Hematopoietic multipotent progenitor cell treated with erythropoietin and hydrocortisone succinate and interleukin-3 and kit ligand, for 17 days (in vitro differentiated cells): ENCODE data around the gene PRPF19.
A peak's percentile ranks its signal among the peaks of the same experiment; 100 is the strongest.

Source experiments
- DNase-seq: peaks from one replicate; pipeline ENCODE4 v3.0.0-alpha.2; 2015; ENCODE audit warnings: low spot score

The PRPF19 gene

DNA sequence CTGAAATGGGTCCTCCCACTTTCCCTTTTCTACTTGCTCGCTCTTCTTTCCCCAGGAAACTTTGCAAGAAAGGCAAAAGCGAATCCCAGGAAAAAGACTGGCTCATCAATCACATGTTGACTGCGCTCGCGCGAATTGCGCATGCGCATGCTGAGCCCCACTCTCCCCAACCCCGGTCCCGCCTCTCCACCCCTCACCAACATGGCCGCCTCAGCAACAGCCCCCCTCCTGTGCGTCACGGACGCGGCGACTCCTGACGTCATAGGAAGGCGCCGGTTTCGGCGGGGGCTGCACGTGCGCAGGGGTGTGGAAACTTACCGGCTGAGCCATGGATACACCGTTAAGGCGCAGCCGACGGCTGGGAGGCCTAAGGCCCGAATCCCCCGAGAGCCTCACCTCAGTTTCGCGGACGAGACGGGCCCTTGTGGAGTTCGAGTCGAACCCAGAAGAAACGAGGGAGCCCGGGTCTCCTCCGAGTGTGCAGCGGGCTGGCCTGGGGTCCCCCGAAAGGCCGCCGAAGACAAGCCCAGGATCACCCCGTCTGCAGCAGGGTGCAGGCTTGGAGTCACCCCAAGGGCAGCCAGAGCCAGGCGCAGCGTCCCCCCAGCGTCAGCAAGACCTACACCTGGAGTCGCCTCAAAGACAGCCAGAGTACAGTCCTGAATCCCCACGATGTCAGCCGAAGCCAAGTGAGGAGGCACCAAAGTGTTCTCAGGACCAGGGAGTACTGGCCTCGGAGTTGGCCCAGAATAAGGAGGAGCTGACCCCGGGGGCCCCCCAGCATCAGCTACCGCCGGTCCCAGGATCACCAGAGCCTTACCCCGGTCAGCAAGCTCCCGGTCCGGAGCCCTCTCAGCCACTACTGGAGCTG is 64.4 kb downstream of the PRPF19 start, which contains the start of gene CCDC86:
Gene CCDC86, plus strand, starts transcription at position 317 of the 871 bp plus-strand sequence. Its CDS starts 12 bp downstream, at position 329.
- peak; percentile 92 for DNase-seq
